ENCODE data around the gene SEZ6. TPM values are rescaled to one million over a fixed set of nuclear protein-coding genes. Genes with fewer than 3 reads are reported as not detected.
A peak's percentile ranks its signal among the peaks of the same experiment; 100 is the strongest.

Gene SEZ6
- total and polyA plus RNA-seq, 2 of the 4 experiments (the other 2 are of a cell fraction): not detected

DNA sequence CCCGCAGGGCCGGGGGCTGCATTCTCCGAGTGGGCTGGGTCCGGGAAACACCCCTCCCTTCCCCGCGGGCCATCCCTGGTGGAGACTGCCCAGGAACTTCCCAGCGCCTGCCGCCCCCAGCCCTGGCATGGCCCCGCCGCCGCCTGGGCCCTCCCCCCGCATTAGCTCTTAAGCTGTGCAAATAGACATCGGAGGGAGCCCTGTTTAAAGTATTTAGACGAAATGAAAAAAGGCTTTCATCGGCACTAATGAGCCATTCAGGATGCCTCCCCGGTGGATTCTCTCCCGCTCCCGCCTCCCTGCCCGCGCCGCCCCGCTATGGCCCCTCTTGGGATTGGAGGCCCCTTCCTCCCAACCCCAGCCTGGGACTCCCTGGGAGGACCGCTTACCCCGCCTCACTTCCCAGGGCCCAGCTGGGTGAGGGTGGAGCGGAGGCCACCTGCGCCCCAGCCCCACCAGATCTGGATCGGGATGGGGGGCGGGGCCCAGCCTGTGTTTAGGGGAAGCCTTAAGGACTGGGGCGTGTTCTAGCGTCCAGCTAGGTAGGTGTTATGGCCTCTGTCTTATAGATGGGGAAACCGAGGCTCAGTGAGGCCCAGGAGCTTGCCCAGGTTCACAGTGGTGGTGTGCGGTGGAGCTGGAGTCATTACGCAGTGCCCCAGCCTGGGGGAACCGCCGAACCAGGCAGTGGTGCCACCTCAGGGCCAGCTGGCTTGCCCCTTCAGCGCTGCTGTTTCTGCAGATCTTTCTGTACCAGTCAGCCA, 19.7 kb downstream of the SEZ6 start:
- WGBS, 2 experiments (ENCODE audit: extremely low coverage in 2 of 2, insufficient read length in 1 of 2): 30% methylated on average over 12 of the region's 36 CpGs; no CpG with 5 or more reads in 1 of the 2 experiments
- Histone ChIP-seq H3K4me2 (ENCODE audit: low read depth, low read length) (no peak overlapping the region), H3K9ac (ENCODE audit: low read depth, low read length) (no peak overlapping the region), H2AK5ac (ENCODE audit: low read depth, low read length) (no peak overlapping the region), H3K4me1 (ENCODE audit: control insufficient read depth, insufficient read depth, low read length) (no peaks in the 10 kb centered on the region), H4K8ac (ENCODE audit: low read depth in 2 of 2, low read length in 2 of 2) (no peak overlapping the region), H3K18ac (ENCODE audit: low read depth, low read length) (no peak overlapping the region), H2AFZ (replicated peaks; ENCODE audit: low read length, poor library complexity) (peak overlapping the region; percentile 21), H2AK9ac (replicated peaks; ENCODE audit: low read depth, low read length, poor library complexity) (no peak overlapping the region), H3K36me3 (ENCODE audit: control insufficient read depth, insufficient read depth, low read length) (no peaks in the 10 kb centered on the region), H3K9me3 (ENCODE audit: control insufficient read depth, insufficient read depth, low read length) (no peaks in the 10 kb centered on the region), H3K27me3 (ENCODE audit: control insufficient read depth, insufficient read depth, low read length) (peaks cover 74% of the 10 kb centered on the region), H3K14ac (replicated peaks; ENCODE audit: low read depth, low read length) (no peak overlapping the region), H3K79me1 (ENCODE audit: low read depth in 1 of 2, low read length in 2 of 2) (no peaks in the 10 kb centered on the region), H3K23ac (ENCODE audit: low read depth, low read length) (no peak overlapping the region), H3K4me3 (ENCODE audit: insufficient read depth, low read depth, low read length) (no peak overlapping the region), H2BK120ac (ENCODE audit: low read depth, low read length) (no peak overlapping the region), H2BK20ac (ENCODE audit: low read depth, low read length) (no peak overlapping the region), H3K9me1 (ENCODE audit: insufficient read depth, low read length) (no peaks in the 10 kb centered on the region), H3K4ac (ENCODE audit: low read depth, low read length) (no peak overlapping the region), H4K5ac (ENCODE audit: low read depth, low read length) (no peak overlapping the region), H4K91ac (ENCODE audit: insufficient read depth, low read depth, low read length) (no peak overlapping the region), H2BK5ac (ENCODE audit: low read depth, low read length, poor library complexity, severe bottlenecking) (no peak overlapping the region), H4K20me1 (ENCODE audit: insufficient read depth, low read length) (no peaks in the 10 kb centered on the region), H3K56ac (ENCODE audit: extremely low read depth, insufficient read depth, low read length) (no peak overlapping the region), H3K27ac (ENCODE audit: insufficient read depth, low read length) (no peak overlapping the region), H2BK15ac (ENCODE audit: low read depth, low read length) (no peak overlapping the region)
- dilution Hi-C loops (cut with HindIII; ENCODE audit: low sequenced_read_pairs, unreplicated experiment): no loop called here
- CTCF ChIA-PET: interaction anchor here (0.6 kb wide), 1 partner anchor 9 kb away, joined by 3 read pairs; no protein-coding TSS in a partner anchor
- ATAC-seq (ENCODE audit: low read depth) (no peak), DNase-seq (no peak)
- POLR2A ChIA-PET (ENCODE audit: unreplicated experiment): no interaction called here
- no TSS peak for BruUV-seq (replicated peaks)
- in situ Hi-C loops (cut with MboI; ENCODE audit: low sequenced_read_pairs): no loop called here
- intact Hi-C loops (cut with micrococcal nuclease): no loop called here
- TF ChIP-seq CEBPB (IDR thresholded peaks at IDR 0.05; ENCODE audit: low read depth, low read length): no peak
- TF ChIP-seq CHD1 (IDR thresholded peaks at IDR 0.05; ENCODE audit: low read depth, low read length): no peak
- TF ChIP-seq, protein P1, sequence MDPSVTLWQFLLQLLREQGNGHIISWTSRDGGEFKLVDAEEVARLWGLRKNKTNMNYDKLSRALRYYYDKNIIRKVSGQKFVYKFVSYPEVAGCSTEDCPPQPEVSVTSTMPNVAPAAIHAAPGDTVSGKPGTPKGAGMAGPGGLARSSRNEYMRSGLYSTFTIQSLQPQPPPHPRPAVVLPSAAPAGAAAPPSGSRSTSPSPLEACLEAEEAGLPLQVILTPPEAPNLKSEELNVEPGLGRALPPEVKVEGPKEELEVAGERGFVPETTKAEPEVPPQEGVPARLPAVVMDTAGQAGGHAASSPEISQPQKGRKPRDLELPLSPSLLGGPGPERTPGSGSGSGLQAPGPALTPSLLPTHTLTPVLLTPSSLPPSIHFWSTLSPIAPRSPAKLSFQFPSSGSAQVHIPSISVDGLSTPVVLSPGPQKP (IDR thresholded peaks at IDR 0.05; ENCODE audit: borderline replicate concordance, low read depth, low read length): no peak
- TF ChIP-seq FOS (IDR thresholded peaks at IDR 0.05; ENCODE audit: low read depth, low read length): no peak
- TF ChIP-seq, protein P2, sequence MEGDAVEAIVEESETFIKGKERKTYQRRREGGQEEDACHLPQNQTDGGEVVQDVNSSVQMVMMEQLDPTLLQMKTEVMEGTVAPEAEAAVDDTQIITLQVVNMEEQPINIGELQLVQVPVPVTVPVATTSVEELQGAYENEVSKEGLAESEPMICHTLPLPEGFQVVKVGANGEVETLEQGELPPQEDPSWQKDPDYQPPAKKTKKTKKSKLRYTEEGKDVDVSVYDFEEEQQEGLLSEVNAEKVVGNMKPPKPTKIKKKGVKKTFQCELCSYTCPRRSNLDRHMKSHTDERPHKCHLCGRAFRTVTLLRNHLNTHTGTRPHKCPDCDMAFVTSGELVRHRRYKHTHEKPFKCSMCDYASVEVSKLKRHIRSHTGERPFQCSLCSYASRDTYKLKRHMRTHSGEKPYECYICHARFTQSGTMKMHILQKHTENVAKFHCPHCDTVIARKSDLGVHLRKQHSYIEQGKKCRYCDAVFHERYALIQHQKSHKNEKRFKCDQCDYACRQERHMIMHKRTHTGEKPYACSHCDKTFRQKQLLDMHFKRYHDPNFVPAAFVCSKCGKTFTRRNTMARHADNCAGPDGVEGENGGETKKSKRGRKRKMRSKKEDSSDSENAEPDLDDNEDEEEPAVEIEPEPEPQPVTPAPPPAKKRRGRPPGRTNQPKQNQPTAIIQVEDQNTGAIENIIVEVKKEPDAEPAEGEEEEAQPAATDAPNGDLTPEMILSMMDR (conservative IDR thresholded peaks at IDR 0.05; ENCODE audit: low read depth, low read length): no peak
